HG03571 (cell line): Measurements from ENCODE around the gene TMX2.

Source experiments
- ATAC-seq: cut with Tn5 transposase; IDR thresholded peaks from one replicate; pipeline ENCODE4 v1.9.1; 2021; ENCODE audit not compliant: unreplicated experiment

TMX2 gene

GRCh38 chr11:57763568-57763967, 51.2 kb downstream of the TMX2 start:
- no peak for ATAC-seq

- no peak for ATAC-seq
Observed at GRCh38 chr11:57764021-57764420, 51.6 kb downstream of the TMX2 start.

- ATAC-seq = no peak
Observed at GRCh38 chr11:57764566-57764965, 52.2 kb downstream of the TMX2 start.

- no peak for ATAC-seq
Observed at GRCh38 chr11:57764972-57765371, 52.6 kb downstream of the TMX2 start.

GRCh38 chr11:57770793-57771192, 58.4 kb downstream of the TMX2 start:
- no peak for ATAC-seq

- no peak for ATAC-seq
Observed at GRCh38 chr11:57771365-57771764, 59.0 kb downstream of the TMX2 start.

- no peak for ATAC-seq
Observed at GRCh38 chr11:57772562-57772961, 60.2 kb downstream of the TMX2 start.

- no peak for ATAC-seq
Observed at GRCh38 chr11:57773026-57773598, 60.7 kb downstream of the TMX2 start.

- ATAC-seq = no peak
Observed at GRCh38 chr11:57775491-57775890, 63.1 kb downstream of the TMX2 start.

- ATAC-seq = no peak
Observed at GRCh38 chr11:57776031-57776521, 63.7 kb downstream of the TMX2 start.

GRCh38 chr11:57776577-57777210, 64.3 kb downstream of the TMX2 start:
- no peak for ATAC-seq

- no peak for ATAC-seq
Observed at GRCh38 chr11:57777969-57778317, 65.5 kb downstream of the TMX2 start.

GRCh38 chr11:57778318-57779037, 66.1 kb downstream of the TMX2 start:
- no peak for ATAC-seq

- ATAC-seq = no peak
Observed at GRCh38 chr11:57779276-57779675, 66.9 kb downstream of the TMX2 start.

GRCh38 chr11:57781529-57781943, 69.1 kb downstream of the TMX2 start:
- no peak for ATAC-seq

- no peak for ATAC-seq
Observed at GRCh38 chr11:57785072-57785471, 72.7 kb downstream of the TMX2 start.

- no peak for ATAC-seq
Observed at GRCh38 chr11:57786436-57786835, 74.0 kb downstream of the TMX2 start.

GRCh38 chr11:57787006-57787604, 74.7 kb downstream of the TMX2 start:
- no peak for ATAC-seq

GRCh38 chr11:57787920-57788702, 75.7 kb downstream of the TMX2 start:
- no peak for ATAC-seq

GRCh38 chr11:57788703-57789088, 76.3 kb downstream of the TMX2 start:
- ATAC-seq = no peak
